GM19397 (cell line): ENCODE measurements around the gene RAD50.
"Not testable (repeated sequence)": the region's sequence is repeated elsewhere in the genome, so short reads cannot be mapped to it uniquely, and the experiment has no call there.

Experiments
- ATAC-seq: cut with Tn5 transposase; IDR thresholded peaks from one replicate; pipeline ENCODE4 v1.9.1; 2021; ENCODE audit warnings: mild to moderate bottlenecking, moderate library complexity; ENCODE audit not compliant: unreplicated experiment

The RAD50 gene

DNA sequence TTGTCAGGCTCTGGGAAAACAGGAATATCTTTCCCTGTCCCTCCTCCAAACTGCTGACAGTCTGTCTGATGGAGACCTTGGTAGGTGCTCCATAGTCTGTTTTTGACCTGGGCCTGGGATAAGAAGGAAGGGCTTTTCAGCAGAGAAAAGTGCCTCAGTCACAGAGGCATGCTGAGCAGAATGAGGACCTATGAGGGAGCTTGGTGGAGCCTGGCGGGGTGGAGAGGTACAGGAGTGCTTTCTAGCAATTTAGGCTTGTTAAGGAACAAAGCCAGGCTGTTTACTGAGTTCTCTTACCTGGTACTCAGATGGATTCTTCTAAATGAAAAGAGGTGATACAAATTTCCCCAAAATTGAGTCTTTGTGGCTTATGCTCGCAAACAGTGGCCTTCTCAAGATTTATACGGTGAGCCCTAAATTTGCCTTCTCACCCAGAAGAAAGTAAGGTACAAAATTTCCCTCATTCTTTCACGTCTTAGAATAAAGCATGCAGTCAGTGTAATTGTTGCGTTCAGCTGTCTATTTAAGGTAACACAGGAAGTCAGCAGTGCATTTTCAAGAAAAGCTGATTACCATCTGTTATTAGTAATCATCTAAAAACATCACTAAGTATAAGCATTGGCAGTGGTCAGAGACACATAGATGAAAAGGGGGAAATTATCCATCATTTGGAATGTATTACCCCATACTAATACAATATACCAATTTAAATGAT lies 72.6 kb downstream of the RAD50 start:
- no peak for ATAC-seq

DNA sequence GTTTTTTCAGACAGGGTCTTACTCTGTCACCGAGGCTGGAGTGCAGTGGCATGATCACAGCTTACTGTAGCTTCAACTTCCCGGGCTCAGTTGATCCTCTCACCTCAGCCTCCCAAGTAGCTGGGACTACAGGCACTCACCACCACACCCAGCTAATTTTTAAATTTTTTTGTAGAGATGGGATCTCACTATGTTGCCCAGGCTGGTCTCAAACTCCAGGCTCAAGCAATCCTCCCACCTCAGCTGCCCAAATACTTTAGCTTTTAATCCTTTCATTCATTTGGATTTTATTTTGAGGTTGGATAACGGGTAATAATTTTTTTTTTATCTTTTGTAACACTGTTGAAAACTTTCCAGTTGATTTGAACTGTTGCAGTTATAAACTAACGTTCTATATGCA lies 76.8 kb downstream of the RAD50 start:
- not testable (repeated sequence) for ATAC-seq

DNA sequence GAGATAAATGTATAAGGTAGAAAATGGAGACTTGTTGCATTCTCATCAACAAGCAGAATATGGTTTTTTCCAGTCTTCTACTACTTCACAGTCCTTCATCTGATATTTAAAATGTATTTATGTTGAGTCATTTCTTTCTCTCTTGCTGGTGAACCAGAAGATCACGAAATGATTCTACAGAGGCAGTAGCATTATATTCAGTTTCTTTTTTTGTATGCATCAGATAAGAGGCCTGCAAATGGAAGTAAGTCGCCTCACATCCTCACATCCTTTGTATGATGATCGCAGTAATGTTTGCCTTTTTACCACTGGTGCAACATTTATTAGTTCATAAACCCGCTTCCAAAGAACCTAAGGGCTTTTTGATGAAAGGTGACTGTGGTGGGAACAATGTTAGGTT lies 79.1 kb downstream of the RAD50 start:
- no peak for ATAC-seq

DNA sequence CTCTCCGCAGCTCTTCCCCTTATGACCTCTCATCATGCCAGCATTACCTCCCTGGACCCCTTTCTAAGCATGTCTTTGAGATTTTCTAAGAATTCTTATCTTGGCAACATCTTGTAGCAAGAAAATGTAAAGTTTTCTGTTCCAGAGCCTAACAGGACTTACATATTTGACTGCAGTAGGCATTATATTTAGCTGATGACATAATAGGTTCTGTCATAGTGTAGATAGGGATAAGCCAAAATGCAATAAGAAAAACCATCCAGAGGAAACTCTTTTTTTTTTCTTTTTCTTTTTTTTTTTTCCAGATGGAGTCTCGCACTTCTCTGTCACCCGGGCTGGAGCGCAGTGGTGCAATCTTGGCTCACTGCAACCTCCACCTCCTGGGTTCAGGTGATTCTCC lies 80.5 kb downstream of the RAD50 start:
- no peak for ATAC-seq

DNA sequence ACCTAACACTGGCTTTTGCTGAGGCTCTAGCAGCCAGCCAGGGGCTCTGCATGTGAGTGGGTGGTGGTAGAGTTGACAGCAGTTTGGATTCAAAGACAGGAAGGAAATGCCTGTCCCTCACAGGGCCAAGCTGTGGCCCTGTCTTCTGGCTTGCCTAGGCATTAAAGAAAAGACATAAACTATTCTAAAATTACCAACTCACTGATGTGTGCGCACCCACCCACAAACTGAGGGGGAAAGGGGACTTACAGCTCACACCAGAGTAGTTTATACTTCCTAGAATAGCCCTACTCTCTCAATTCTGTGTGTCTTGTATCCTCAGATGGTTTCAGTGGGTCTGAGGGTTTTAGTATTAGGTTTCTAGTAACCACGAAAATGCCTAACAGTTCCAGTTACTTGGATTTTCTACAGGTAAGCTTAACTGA lies 82.9 kb downstream of the RAD50 start:
- peak; percentile 56 for ATAC-seq

GRCh38 chr5:132640613-132641012 lies 83.8 kb downstream of the RAD50 start:
- ATAC-seq: no peak

DNA sequence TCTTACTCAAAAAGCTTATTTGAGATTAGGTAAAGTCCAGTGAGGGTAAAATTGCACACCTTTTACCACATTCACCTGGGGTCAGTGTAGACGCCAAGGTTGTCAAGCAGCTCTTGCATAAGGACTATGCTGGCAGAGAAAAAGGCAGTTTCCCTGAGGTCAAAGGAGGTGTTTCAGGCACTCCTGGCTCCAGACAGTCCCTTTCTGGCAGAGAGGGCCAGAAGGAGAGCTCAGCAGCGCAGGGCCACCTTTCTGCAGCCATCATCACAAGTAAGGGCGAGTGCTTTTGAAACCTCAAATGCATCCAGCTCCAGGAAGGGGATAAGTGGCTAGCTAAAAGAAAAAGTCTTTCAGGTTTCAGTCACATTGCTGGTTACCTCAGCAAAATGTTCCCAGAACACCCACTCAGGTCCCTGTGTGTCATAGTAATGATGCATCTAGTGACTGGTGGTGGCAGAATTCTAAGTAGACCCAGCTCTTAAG lies 84.5 kb downstream of the RAD50 start:
- ATAC-seq: no peak

DNA sequence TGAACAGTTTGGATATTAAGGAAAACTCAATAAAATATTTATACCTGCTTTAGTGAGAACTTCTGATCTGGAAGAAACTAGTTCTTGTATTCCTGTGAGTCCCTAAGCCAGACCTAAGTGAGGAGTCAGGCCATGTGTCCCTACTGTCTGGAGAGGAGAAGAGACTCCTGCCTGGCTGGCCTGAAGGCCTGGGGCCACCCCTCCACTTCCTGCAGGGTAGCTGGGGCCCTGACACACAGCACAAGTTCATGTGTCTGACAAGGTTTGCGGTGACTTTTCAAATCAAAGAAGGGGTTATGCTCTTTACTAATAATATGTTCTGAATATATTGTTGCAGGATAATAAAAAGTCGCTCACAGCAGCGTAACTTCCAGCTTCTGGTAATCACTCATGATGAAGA lies 85.1 kb downstream of the RAD50 start:
- ATAC-seq: no peak

DNA sequence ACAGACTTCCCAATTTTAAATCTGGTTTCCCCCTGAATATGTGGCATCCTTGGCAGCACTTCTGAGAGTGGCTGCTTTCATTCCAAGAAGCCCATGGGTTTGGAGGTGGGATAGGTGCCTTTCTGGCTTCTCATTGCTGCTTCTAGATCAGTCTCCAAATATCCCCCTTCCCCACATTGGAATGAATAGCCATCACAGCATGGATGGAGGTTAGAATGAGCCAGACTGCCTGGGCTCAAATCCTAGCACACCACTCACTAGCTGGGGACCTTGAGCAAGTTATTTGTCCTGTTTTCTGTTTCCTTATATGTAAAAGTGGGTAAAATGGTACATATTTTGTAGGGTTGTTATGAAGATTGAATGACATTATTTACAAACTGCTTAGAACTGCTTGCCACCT lies 87.4 kb downstream of the RAD50 start:
- ATAC-seq: no peak

GRCh38 chr5:132646583-132647266 lies 89.9 kb downstream of the RAD50 start:
- ATAC-seq: no peak

GRCh38 chr5:132647473-132647872 lies 90.7 kb downstream of the RAD50 start:
- no peak for ATAC-seq

DNA sequence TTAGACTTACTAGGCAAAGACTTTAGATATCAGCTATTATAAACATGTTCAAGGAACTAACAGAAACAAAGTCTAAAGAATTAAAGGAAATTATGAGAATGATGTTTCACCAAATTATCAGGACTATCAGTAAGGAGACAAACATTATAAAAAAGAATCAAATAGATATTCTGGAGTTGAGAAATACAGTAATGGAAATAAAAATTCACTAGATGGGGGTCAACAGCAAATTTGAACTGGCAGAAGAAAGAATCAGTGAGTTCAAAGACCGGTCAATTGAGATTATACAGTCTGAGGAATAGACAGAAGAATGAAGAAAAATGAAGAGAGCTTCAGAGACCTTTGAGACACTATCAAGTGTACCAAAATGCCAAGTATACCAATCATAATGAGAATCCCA lies 91.6 kb downstream of the RAD50 start:
- no peak for ATAC-seq

GRCh38 chr5:132651838-132652469 lies 95.2 kb downstream of the RAD50 start:
- ATAC-seq: no peak

- ATAC-seq: no peak
Measured at GRCh38 chr5:132653716-132654115, 96.9 kb downstream of the RAD50 start.

- no peak for ATAC-seq
Measured at GRCh38 chr5:132655821-132656773, 99.3 kb downstream of the RAD50 start.

- ATAC-seq: no peak
Measured at GRCh38 chr5:132656774-132657355, 100.1 kb downstream of the RAD50 start.

- no peak for ATAC-seq
Measured at GRCh38 chr5:132657676-132658380, 101.1 kb downstream of the RAD50 start, which contains the start of gene IL13. Gene IL13, plus strand, starts transcription at chr5:132658173. Its CDS starts 14 bp downstream, at chr5:132658187.

DNA sequence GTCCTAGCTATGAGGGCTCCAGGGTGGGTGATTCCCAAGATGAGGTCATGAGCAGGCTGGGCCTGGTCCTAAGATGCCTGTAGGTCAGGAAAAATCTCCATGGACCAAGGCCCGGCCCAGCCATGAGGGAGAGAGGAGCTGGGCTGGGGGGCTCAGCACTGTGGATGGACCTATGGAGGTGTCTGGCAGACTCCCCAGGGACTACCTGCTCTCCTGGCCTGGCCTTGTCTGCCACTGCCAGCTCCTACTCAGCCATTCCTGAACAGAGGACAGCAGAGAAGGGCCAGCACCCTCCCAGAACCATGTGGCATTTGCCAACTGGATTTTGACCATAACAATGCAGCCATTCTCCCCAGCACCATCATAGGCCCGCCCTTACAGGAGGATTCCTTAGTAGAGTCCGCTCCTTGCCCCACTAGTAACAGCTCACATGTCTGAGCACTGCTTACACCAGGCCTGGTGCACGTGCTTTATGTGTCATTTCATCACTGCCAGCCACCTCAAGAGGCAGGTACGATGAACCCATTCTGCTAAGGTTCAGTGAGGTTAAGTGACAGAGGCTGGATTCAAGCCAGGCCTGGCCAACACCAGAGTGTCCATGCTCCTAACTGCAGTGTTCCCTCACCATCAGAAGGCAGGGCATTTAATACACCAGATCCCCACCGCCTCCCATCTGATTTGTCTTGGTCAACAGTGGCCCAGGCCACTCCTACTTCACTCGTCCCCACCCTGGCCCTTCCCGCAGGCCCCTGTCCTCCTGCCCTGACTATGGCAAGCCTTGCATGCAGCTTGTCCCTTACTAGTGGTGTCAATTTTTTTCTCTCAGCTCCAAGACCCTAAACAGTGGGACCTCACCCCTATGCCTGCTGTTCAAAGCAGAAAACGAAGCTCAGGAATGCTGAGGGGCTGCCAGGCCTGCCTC lies 101.9 kb downstream of the RAD50 start:
- ATAC-seq: no peak
